ENCODE results near the gene CAV1.

CAV1 gene

DNA sequence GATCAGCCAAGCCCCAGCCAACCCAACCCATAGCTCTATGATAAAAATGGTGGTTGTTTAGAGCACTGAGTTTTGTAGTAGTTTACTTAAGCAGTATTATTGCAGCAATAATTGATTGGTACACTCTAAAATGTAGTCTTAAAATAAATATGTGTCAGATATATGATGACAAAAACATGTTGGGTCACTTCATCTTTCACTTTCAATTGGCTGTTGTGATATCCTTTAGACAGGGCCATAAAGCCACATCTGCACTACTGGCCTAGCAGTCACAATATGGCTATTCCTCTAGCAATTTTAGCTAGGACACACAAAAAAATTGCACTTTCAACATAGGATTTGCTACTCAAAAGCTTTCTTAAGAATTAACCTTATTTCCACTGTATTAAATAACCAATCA is 5.9 kb upstream of the CAV1 start:
- H3K9me2 ChIP-seq (replicated peaks; ENCODE audit: low read depth, low read length), result no peaks in the 10 kb centered on the region
- H3K79me2 ChIP-seq (ENCODE audit: insufficient read depth, low read length), result no peaks in the 10 kb centered on the region
- TF ChIP-seq, protein P1, sequence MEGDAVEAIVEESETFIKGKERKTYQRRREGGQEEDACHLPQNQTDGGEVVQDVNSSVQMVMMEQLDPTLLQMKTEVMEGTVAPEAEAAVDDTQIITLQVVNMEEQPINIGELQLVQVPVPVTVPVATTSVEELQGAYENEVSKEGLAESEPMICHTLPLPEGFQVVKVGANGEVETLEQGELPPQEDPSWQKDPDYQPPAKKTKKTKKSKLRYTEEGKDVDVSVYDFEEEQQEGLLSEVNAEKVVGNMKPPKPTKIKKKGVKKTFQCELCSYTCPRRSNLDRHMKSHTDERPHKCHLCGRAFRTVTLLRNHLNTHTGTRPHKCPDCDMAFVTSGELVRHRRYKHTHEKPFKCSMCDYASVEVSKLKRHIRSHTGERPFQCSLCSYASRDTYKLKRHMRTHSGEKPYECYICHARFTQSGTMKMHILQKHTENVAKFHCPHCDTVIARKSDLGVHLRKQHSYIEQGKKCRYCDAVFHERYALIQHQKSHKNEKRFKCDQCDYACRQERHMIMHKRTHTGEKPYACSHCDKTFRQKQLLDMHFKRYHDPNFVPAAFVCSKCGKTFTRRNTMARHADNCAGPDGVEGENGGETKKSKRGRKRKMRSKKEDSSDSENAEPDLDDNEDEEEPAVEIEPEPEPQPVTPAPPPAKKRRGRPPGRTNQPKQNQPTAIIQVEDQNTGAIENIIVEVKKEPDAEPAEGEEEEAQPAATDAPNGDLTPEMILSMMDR (conservative IDR thresholded peaks at IDR 0.05; ENCODE audit: low read length), result no peak
- TF ChIP-seq EZH2phosphoT487 (IDR thresholded peaks at IDR 0.05; ENCODE audit: borderline replicate concordance), result no peak

DNA sequence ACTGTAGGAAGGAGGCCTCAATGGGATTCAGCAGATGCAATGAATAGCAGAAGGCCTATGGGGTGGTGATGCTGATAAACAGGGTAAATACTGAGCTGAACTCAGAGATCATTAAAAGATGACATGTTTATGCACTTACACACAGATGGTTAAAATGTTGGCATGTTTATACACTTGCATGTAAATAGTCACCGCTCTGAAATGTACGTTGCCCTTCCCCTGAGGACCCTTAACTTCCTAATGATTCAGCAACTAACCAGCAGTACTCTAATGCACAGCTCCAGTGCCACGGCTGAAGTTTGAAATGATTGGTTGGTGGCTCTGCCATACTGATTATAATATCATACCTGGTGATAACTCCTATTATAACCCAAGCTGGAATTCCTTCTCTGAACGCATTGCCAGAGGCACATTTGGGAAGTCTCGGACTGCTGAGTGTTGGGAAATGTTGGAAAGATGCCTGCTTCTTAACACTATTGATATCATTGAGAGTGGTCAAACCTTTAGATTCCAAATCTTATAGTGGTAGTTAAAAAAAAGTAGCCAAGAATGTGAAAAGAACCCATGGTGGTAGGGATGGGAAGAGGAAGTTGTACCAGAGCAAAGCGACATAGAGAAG is 3.7 kb upstream of the CAV1 start:
- Histone ChIP-seq H3K27me3 (ENCODE audit: insufficient read depth, low read length, poor library complexity, severe bottlenecking) (peaks cover 4% of the 10 kb centered on the region), H3K36me3 (ENCODE audit: insufficient read depth, low read length) (no peaks in the 10 kb centered on the region), H2AFZ (ENCODE audit: low read length) (no peak overlapping the region), H3K4me3 (ENCODE audit: low read length, poor library complexity, severe bottlenecking) (no peak overlapping the region), H3K9me2 (replicated peaks; ENCODE audit: low read depth, low read length) (no peaks in the 10 kb centered on the region), H3K4me2 (ENCODE audit: low read depth, low read length, poor library complexity, severe bottlenecking) (no peak overlapping the region), H3K79me2 (ENCODE audit: insufficient read depth, low read length) (no peaks in the 10 kb centered on the region), H3K4me1 (ENCODE audit: insufficient read depth, low read length, poor library complexity, severe bottlenecking) (peaks cover 4% of the 10 kb centered on the region), H3K9me3 (ENCODE audit: insufficient read depth, low read depth, low read length) (no peaks in the 10 kb centered on the region), H3K9ac (ENCODE audit: low read depth, low read length, poor library complexity, severe bottlenecking) (no peak overlapping the region), H3F3A (ENCODE audit: low read depth) (no peaks in the 10 kb centered on the region), H4K20me1 (ENCODE audit: insufficient read depth, low read length, poor library complexity, severe bottlenecking) (no peaks in the 10 kb centered on the region)
- TF ChIP-seq, protein P1 (conservative IDR thresholded peaks at IDR 0.05; ENCODE audit: low read length), result no peak
- no peak for TF ChIP-seq EZH2phosphoT487 (IDR thresholded peaks at IDR 0.05; ENCODE audit: borderline replicate concordance)

More for the DNA sequence above, 5.9 kb upstream of the CAV1 start:
- Histone ChIP-seq H3K4me1 (ENCODE audit: insufficient read depth, low read length, poor library complexity, severe bottlenecking) (peaks cover 4% of the 10 kb centered on the region), H3K4me3 (ENCODE audit: low read length, poor library complexity, severe bottlenecking) (no peak overlapping the region), H3K36me3 (ENCODE audit: insufficient read depth, low read length) (no peaks in the 10 kb centered on the region), H3F3A (ENCODE audit: low read depth) (no peaks in the 10 kb centered on the region), H2AFZ (ENCODE audit: low read length) (peak overlapping the region; percentile 48; the same call in 1 of the 2 replicates), H3K9ac (ENCODE audit: low read depth, low read length, poor library complexity, severe bottlenecking) (no peak overlapping the region), H3K27me3 (ENCODE audit: insufficient read depth, low read length, poor library complexity, severe bottlenecking) (no peaks in the 10 kb centered on the region), H3K9me3 (ENCODE audit: insufficient read depth, low read depth, low read length) (no peaks in the 10 kb centered on the region), H3K4me2 (ENCODE audit: low read depth, low read length, poor library complexity, severe bottlenecking) (no peak overlapping the region), H4K20me1 (ENCODE audit: insufficient read depth, low read length, poor library complexity, severe bottlenecking) (no peaks in the 10 kb centered on the region)

DNA sequence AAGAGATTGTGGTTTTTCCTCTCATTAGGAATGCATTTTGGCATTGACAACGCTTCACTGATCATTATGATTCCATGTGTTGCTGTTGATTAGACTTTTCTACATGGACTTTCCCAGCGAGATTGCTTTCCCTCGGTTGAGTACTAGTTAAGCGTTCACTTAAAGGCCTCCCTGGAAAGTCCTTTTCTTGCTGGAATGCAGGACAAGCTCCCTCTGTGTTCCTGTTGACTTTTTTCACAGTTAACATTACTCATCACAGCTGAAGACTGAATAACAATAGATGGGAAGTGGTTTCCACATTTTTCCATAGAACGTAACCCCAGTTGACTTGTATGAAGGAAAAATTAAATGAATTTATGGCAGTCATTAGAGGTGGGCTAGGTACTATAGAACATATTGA is 2.6 kb upstream of the CAV1 start:
- peaks cover 4% of the 10 kb centered on the region for H3K4me1 ChIP-seq (ENCODE audit: insufficient read depth, low read length, poor library complexity, severe bottlenecking)
- no peak overlapping the region for H2AFZ ChIP-seq (ENCODE audit: low read length)
- no peaks in the 10 kb centered on the region for H3F3A ChIP-seq (ENCODE audit: low read depth)
- no peak overlapping the region for H3K4me3 ChIP-seq (ENCODE audit: low read length, poor library complexity, severe bottlenecking)
- H3K36me3 ChIP-seq (ENCODE audit: insufficient read depth, low read length), result no peaks in the 10 kb centered on the region
- peaks cover 7% of the 10 kb centered on the region; the same call in 1 of the 2 replicates for H3K79me2 ChIP-seq (ENCODE audit: insufficient read depth, low read length)
- TF ChIP-seq, protein P1 (conservative IDR thresholded peaks at IDR 0.05; ENCODE audit: low read length), result no peak
- no peak for TF ChIP-seq EZH2phosphoT487 (IDR thresholded peaks at IDR 0.05; ENCODE audit: borderline replicate concordance)
- H4K20me1 ChIP-seq (ENCODE audit: insufficient read depth, low read length, poor library complexity, severe bottlenecking), result no peaks in the 10 kb centered on the region
- peaks cover 4% of the 10 kb centered on the region for H3K27me3 ChIP-seq (ENCODE audit: insufficient read depth, low read length, poor library complexity, severe bottlenecking)
- H3K9ac ChIP-seq (ENCODE audit: low read depth, low read length, poor library complexity, severe bottlenecking), result no peak overlapping the region
- H3K9me3 ChIP-seq (ENCODE audit: insufficient read depth, low read depth, low read length), result no peaks in the 10 kb centered on the region
- no peaks in the 10 kb centered on the region for H3K9me2 ChIP-seq (replicated peaks; ENCODE audit: low read depth, low read length)
- H3K4me2 ChIP-seq (ENCODE audit: low read depth, low read length, poor library complexity, severe bottlenecking), result no peak overlapping the region
